GM23248 (cell line): ENCODE results near the gene RFTN1. TPM values are rescaled to one million over a fixed set of nuclear protein-coding genes. Genes with fewer than 3 reads are reported as not detected.

Experiments used
- DNase-seq: peaks from one replicate; pipeline ENCODE4 v3.0.0-alpha.2; 2015
- H2AFZ ChIP-seq: fragments of 200-600 bp; sonication (generic); 2 replicates; pipeline ENCODE4 v1.6.1; 2016; ENCODE audit warnings: antibody characterized with exemption
- H3F3A ChIP-seq: fragments of 200-600 bp; sonication (generic); 2 replicates; pipeline ENCODE4 v1.6.1; 2016; ENCODE audit warnings: mild to moderate bottlenecking, antibody characterized with exemption, mixed run types; ENCODE audit not compliant: insufficient read depth
- H3K27ac ChIP-seq: fragments of 200-600 bp; sonication (generic); 2 replicates; pipeline ENCODE4 v1.5.1; 2016; ENCODE audit warnings: mild to moderate bottlenecking
- H3K27me3 ChIP-seq: fragments of 200-600 bp; sonication (generic); replicated peaks from 2 replicates; pipeline ENCODE4 v1.6.1; 2016; ENCODE audit warnings: mild to moderate bottlenecking; ENCODE audit not compliant: insufficient read depth
- H3K36me3 ChIP-seq: fragments of 200-600 bp; sonication (generic); 2 replicates; pipeline ENCODE4 v1.6.1; 2016; ENCODE audit warnings: low read depth, mild to moderate bottlenecking
- H3K4me1 ChIP-seq: fragments of 200-600 bp; sonication (generic); 2 replicates; pipeline ENCODE4 v1.6.1; 2016; ENCODE audit warnings: mild to moderate bottlenecking; ENCODE audit not compliant: insufficient read depth
- H3K4me2 ChIP-seq: fragments of 200-600 bp; sonication (generic); one replicate; pipeline ENCODE4 v1.6.1; 2016; ENCODE audit warnings: mild to moderate bottlenecking; ENCODE audit not compliant: unreplicated experiment
- H3K4me3 ChIP-seq: fragments of 200-600 bp; sonication (generic); 2 replicates; pipeline ENCODE4 v1.5.1; 2016; ENCODE audit warnings: mild to moderate bottlenecking
- H3K79me2 ChIP-seq: fragments of 200-600 bp; sonication (generic); 2 replicates; pipeline ENCODE4 v1.6.1; 2016; ENCODE audit warnings: mild to moderate bottlenecking; ENCODE audit not compliant: insufficient read depth
- H3K9ac ChIP-seq: fragments of 200-600 bp; sonication (generic); 2 replicates; pipeline ENCODE4 v1.6.1; 2016; ENCODE audit warnings: mild to moderate bottlenecking
- H3K9me2 ChIP-seq: fragments of 200-600 bp; sonication (generic); 2 replicates; pipeline ENCODE4 v1.6.1; 2016; ENCODE audit warnings: mixed run types, mild to moderate bottlenecking, moderate library complexity; ENCODE audit not compliant: insufficient read depth
- H3K9me3 ChIP-seq: fragments of 200-600 bp; sonication (generic); one replicate; pipeline ENCODE4 v1.6.1; 2017; ENCODE audit warnings: low read depth
- H4K20me1 ChIP-seq: fragments of 200-600 bp; sonication (generic); 2 replicates; pipeline ENCODE4 v1.6.0; 2016; ENCODE audit not compliant: insufficient read depth
- EZH2 ChIP-seq: fragments of 200-600 bp; sonication (generic); IDR thresholded peaks from 2 replicates; pipeline ENCODE4 v1.6.1; 2018; ENCODE audit warnings: antibody characterized with exemption, mild to moderate bottlenecking; ENCODE audit not compliant: insufficient read depth, poor library complexity, severe bottlenecking
- EZH2phosphoT487 ChIP-seq: fragments of 200-600 bp; sonication (generic); IDR thresholded peaks from 2 replicates; pipeline ENCODE4 v1.6.1; 2018; ENCODE audit warnings: antibody characterized with exemption, moderate library complexity, mild to moderate bottlenecking, low read depth; ENCODE audit not compliant: insufficient read depth
- WGBS, 2 experiments: methylation state at CpG; one replicate each; pipeline ENCODE4 v1.1.6; 2015 to 2017; ENCODE audit warnings: low lambda C conversion rate in 2 of 2, low coverage in 1 of 2; ENCODE audit errors: missing lambda C conversion rate in 2 of 2; 5-methylcytosine and 5-hydroxymethylcytosine counted together
- in situ Hi-C: fragments of 300-500 bp; cut with MboI; formaldehyde crosslinking; loops from 2 replicates; pipeline ENCODE4 v1.15.0; 2020
- polyA plus RNA-seq: library from polyadenylated mRNA; unstranded; fragments of >200 nt; fragmentation: Nextera tagmentation; extraction: Ambion mirVana; gene quantifications from 2 replicates; pipeline ENCODE4 v1.2.1, GENCODE V29; 2016
- total RNA-seq: library from RNA; depleted of rRNA; stranded (reverse); fragments of >200 nt; shearing (Covaris generic); gene quantifications from 2 replicates; pipeline ENCODE4 v1.2.3, GENCODE V29; 2014

Gene RFTN1
- total and polyA plus RNA-seq, 2 experiments from 2014 or later, result 43.1 to 77.7 TPM

GRCh38 chr3:16468336-16469098 lies 45.0 kb downstream of the RFTN1 start:
- no peaks in the 10 kb centered on the region for H3K27me3 ChIP-seq
- H3F3A ChIP-seq, result peaks cover 14% of the 10 kb centered on the region; the same call in 1 of the 2 replicates
- H4K20me1 ChIP-seq, result no peaks in the 10 kb centered on the region
- H3K79me2 ChIP-seq, result peaks cover 81% of the 10 kb centered on the region
- H3K27ac ChIP-seq, result no peak overlapping the region
- no peaks in the 10 kb centered on the region for H3K9me2 ChIP-seq
- WGBS, 2 experiments, result 96 to 98% methylated on average over 10 of the region's 10 CpGs
- H3K4me2 ChIP-seq, result no peak overlapping the region
- H3K4me1 ChIP-seq, result peaks cover 10% of the 10 kb centered on the region
- H3K9ac ChIP-seq, result no peak overlapping the region
- no peak overlapping the region for H2AFZ ChIP-seq
- H3K9me3 ChIP-seq, result no peaks in the 10 kb centered on the region
- no peak overlapping the region for H3K4me3 ChIP-seq
- peaks cover 14% of the 10 kb centered on the region; the same call in 1 of the 2 replicates for H3K36me3 ChIP-seq
- no peak for DNase-seq
- in situ Hi-C loops, result no loop called here
- TF ChIP-seq EZH2phosphoT487 (no peak), EZH2 (no peak)

GRCh38 chr3:16468002-16468335 lies 45.5 kb downstream of the RFTN1 start:
- TF ChIP-seq EZH2 (no peak), EZH2phosphoT487 (no peak)
- in situ Hi-C loops, result no loop called here
- no peak overlapping the region for H3K9ac ChIP-seq
- H3K4me2 ChIP-seq, result no peak overlapping the region
- no peak for DNase-seq
- no peaks in the 10 kb centered on the region for H4K20me1 ChIP-seq
- no peaks in the 10 kb centered on the region for H3K9me2 ChIP-seq
- H3K9me3 ChIP-seq, result no peaks in the 10 kb centered on the region
- peaks cover 14% of the 10 kb centered on the region; the same call in 1 of the 2 replicates for H3K36me3 ChIP-seq
- no peak overlapping the region for H3K27ac ChIP-seq
- peaks cover 14% of the 10 kb centered on the region; the same call in 1 of the 2 replicates for H3F3A ChIP-seq
- H3K4me1 ChIP-seq, result peaks cover 10% of the 10 kb centered on the region
- no peaks in the 10 kb centered on the region for H3K27me3 ChIP-seq
- H3K79me2 ChIP-seq, result peaks cover 83% of the 10 kb centered on the region
- no peak overlapping the region for H3K4me3 ChIP-seq
- 75 to 79% methylated on average over 6 of the region's 6 CpGs for WGBS, 2 experiments
- no peak overlapping the region for H2AFZ ChIP-seq

- Histone ChIP-seq H3F3A (peaks cover 14% of the 10 kb centered on the region; the same call in 1 of the 2 replicates), H3K36me3 (peaks cover 13% of the 10 kb centered on the region; the same call in 1 of the 2 replicates), H3K9me2 (no peaks in the 10 kb centered on the region), H3K27ac (no peak overlapping the region), H3K79me2 (peaks cover 89% of the 10 kb centered on the region), H2AFZ (no peak overlapping the region), H3K4me2 (no peak overlapping the region), H3K9ac (no peak overlapping the region), H3K4me3 (no peak overlapping the region), H3K4me1 (peaks cover 10% of the 10 kb centered on the region), H4K20me1 (no peaks in the 10 kb centered on the region), H3K9me3 (no peaks in the 10 kb centered on the region), H3K27me3 (no peaks in the 10 kb centered on the region)
- in situ Hi-C loops, result no loop called here
- TF ChIP-seq EZH2, result no peak
- no peak for TF ChIP-seq EZH2phosphoT487
- no peak for DNase-seq
- WGBS, 2 experiments, result 93 to 95% methylated on average over 8 of the region's 9 CpGs
Observed at GRCh38 chr3:16467393-16467792, 46.1 kb downstream of the RFTN1 start.

DNA sequence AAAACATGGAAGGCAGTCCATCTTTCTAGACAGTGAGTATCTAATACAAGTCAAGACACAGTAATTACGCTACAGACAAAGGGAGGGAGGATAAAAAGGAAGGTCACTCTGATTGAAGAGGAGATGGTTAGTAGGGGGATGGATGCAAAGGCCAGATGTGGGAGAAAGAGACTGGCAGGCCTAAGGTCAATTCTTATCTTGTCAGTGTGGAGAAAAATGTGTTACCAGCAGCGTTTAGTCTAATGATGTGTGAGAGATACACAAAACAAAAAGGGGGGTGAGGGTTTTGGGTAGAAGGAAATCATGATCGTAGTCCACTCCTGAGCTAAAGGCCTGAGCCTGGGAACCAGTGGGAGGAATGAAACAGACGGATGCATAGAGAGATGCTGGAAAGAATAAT lies 46.7 kb downstream of the RFTN1 start:
- Histone ChIP-seq H3K79me2 (peaks cover 89% of the 10 kb centered on the region), H3K9me2 (no peaks in the 10 kb centered on the region), H4K20me1 (no peaks in the 10 kb centered on the region), H3K36me3 (peaks cover 7% of the 10 kb centered on the region; the same call in 1 of the 2 replicates), H3K27ac (no peak overlapping the region), H3F3A (peaks cover 14% of the 10 kb centered on the region; the same call in 1 of the 2 replicates), H2AFZ (no peak overlapping the region), H3K4me3 (no peak overlapping the region), H3K9ac (no peak overlapping the region), H3K4me1 (peaks cover 10% of the 10 kb centered on the region), H3K4me2 (no peak overlapping the region), H3K9me3 (no peaks in the 10 kb centered on the region), H3K27me3 (no peaks in the 10 kb centered on the region)
- TF ChIP-seq EZH2, result no peak
- 92 to 97% methylated on average over 4 of the region's 4 CpGs for WGBS, 2 experiments
- no peak for DNase-seq
- in situ Hi-C loops, result no loop called here
